ENCODE results near the gene MVK. TPM values are rescaled to one million over a fixed set of nuclear protein-coding genes. Genes with fewer than 3 reads are reported as not detected.

Gene MVK
- total RNA-seq, 2 experiments from 2014 or later: 8.2 to 8.4 TPM

GRCh38 chr12:109578330-109578927 is 4.8 kb downstream of the MVK start:
- H3K36me3 ChIP-seq (ENCODE audit: insufficient read depth, low read length): peaks cover 61% of the 10 kb centered on the region
- Mint-ChIP-seq H3K4me1 (ENCODE audit: low read depth) (peaks cover 18% of the 10 kb centered on the region), H3K27ac (no peak overlapping the region), H3K9me3 (no peaks in the 10 kb centered on the region), H3K4me3 (no peak overlapping the region), H3K36me3 (ENCODE audit: low read depth) (peaks cover 60% of the 10 kb centered on the region), H3K27me3 (no peaks in the 10 kb centered on the region)
- H3K4me3 ChIP-seq (ENCODE audit: low read length): no peak overlapping the region
- peaks cover 8% of the 10 kb centered on the region for H3K4me1 ChIP-seq (ENCODE audit: insufficient read depth, low read length)
- DNase-seq (no peak), ATAC-seq (ENCODE audit: poor library complexity) (no peak)
- TF ChIP-seq CTCF (IDR thresholded peaks at IDR 0.05): no peak
- ChIA-PET CTCF (interaction anchor here (1.2 kb wide), 1 partner anchor 8 kb away, joined by 3 read pairs; no protein-coding TSS in a partner anchor), POLR2A (no interaction called here)
- H3K27ac ChIP-seq (ENCODE audit: low read depth in 1 of 2, low read length in 2 of 2): no peak overlapping the region
- H3K27me3 ChIP-seq (ENCODE audit: control insufficient read depth in 1 of 2, insufficient read depth in 2 of 2, low read length in 2 of 2): no peaks in the 10 kb centered on the region
- H3K9me3 ChIP-seq (ENCODE audit: control insufficient read depth in 1 of 2, insufficient read depth in 1 of 2, low read length in 2 of 2): no peaks in the 10 kb centered on the region
- intact Hi-C loops (cut with DNase I, micrococcal nuclease): loop anchor here in 1 of 2 experiments (5.0 to 10.0 kb wide), 8 partner anchors 299 to 1894 kb away; partner anchors contain the start of genes ANKRD13A, ATP2A2, FICD and GIT2

GRCh38 chr12:109579639-109580038 is 6.0 kb downstream of the MVK start:
- intact Hi-C loops (cut with DNase I, micrococcal nuclease): loop anchor here in 1 of 2 experiments (5.0 to 10.0 kb wide), 8 partner anchors 298 to 1895 kb away; partner anchors contain the start of genes ANKRD13A, ATP2A2, FICD and GIT2
- H3K4me3 ChIP-seq (ENCODE audit: low read length): no peak overlapping the region
- Mint-ChIP-seq H3K36me3 (ENCODE audit: low read depth) (peaks cover 63% of the 10 kb centered on the region), H3K4me3 (no peak overlapping the region), H3K9me3 (no peaks in the 10 kb centered on the region), H3K27me3 (no peaks in the 10 kb centered on the region), H3K27ac (no peak overlapping the region), H3K4me1 (ENCODE audit: low read depth) (peaks cover 6% of the 10 kb centered on the region)
- H3K4me1 ChIP-seq (ENCODE audit: insufficient read depth, low read length): no peaks in the 10 kb centered on the region
- H3K27me3 ChIP-seq (ENCODE audit: control insufficient read depth in 1 of 2, insufficient read depth in 2 of 2, low read length in 2 of 2): no peaks in the 10 kb centered on the region
- peaks cover 68% of the 10 kb centered on the region for H3K36me3 ChIP-seq (ENCODE audit: insufficient read depth, low read length)
- ChIA-PET POLR2A (no interaction called here), CTCF (no interaction called here)
- H3K9me3 ChIP-seq (ENCODE audit: control insufficient read depth in 1 of 2, insufficient read depth in 1 of 2, low read length in 2 of 2): no peaks in the 10 kb centered on the region
- DNase-seq: no peak
- no peak for TF ChIP-seq CTCF (IDR thresholded peaks at IDR 0.05)
- no peak overlapping the region for H3K27ac ChIP-seq (ENCODE audit: low read depth in 1 of 2, low read length in 2 of 2)
- no peak for ATAC-seq (ENCODE audit: poor library complexity)

DNA sequence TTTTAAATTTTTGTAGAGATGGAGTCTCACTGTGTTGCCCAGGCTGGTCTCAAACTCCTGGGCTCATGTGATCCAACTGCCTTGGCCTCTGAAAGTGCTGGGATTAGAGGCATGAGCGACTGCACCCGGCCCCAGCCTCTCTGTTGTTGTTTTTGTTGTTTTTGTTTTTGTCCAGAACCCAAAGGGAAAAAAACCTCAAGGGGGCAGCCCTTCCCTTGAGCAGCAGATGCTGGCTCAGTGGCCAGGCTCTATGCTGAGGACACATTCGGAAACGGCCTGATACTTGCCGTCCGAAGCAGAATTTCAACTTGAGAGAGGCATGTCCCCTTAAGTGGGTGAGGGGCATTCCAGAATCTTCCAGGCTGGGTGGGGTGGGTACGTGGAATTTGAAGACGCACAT is 6.7 kb downstream of the MVK start:
- Histone ChIP-seq H3K27ac (ENCODE audit: low read depth in 1 of 2, low read length in 2 of 2) (no peak overlapping the region), H3K4me1 (ENCODE audit: insufficient read depth, low read length) (no peaks in the 10 kb centered on the region), H3K9me3 (ENCODE audit: control insufficient read depth in 1 of 2, insufficient read depth in 1 of 2, low read length in 2 of 2) (no peaks in the 10 kb centered on the region), H3K36me3 (ENCODE audit: insufficient read depth, low read length) (peaks cover 68% of the 10 kb centered on the region), H3K4me3 (ENCODE audit: low read length) (no peak overlapping the region), H3K27me3 (ENCODE audit: control insufficient read depth in 1 of 2, insufficient read depth in 2 of 2, low read length in 2 of 2) (no peaks in the 10 kb centered on the region)
- no peak overlapping the region for H3K27ac Mint-ChIP-seq
- H3K27me3 Mint-ChIP-seq: no peaks in the 10 kb centered on the region
- TF ChIP-seq CTCF (IDR thresholded peaks at IDR 0.05): no peak
- ChIA-PET CTCF (no interaction called here), POLR2A (no interaction called here)
- H3K36me3 Mint-ChIP-seq (ENCODE audit: low read depth): peaks cover 67% of the 10 kb centered on the region
- DNase-seq: no peak
- ATAC-seq (ENCODE audit: poor library complexity): no peak
- H3K4me1 Mint-ChIP-seq (ENCODE audit: low read depth): no peaks in the 10 kb centered on the region
- H3K4me3 Mint-ChIP-seq: no peak overlapping the region
- no peaks in the 10 kb centered on the region for H3K9me3 Mint-ChIP-seq
- intact Hi-C loops (cut with DNase I, micrococcal nuclease): no loop called here
